Stimulated activated CD8-positive, alpha-beta memory T cell treated with anti-CD3 and anti-CD28 coated beads, Interleukin-15, amount 100 ng/mL, for 4 hours (primary cell): ENCODE measurements around the gene CRADD.

ENCODE experiments used
- DNase-seq, 2 donors: peaks; one replicate each; pipeline ENCODE4 v3.0.0-alpha.2; 2020; ENCODE audit warnings: low read depth in 2 of 2

Gene CRADD

GRCh38 chr12:93938317-93938716, 261.1 kb downstream of the CRADD start:
- DNase-seq: no peak

- no peak for DNase-seq
Observed at GRCh38 chr12:93938931-93939330, 261.8 kb downstream of the CRADD start.

GRCh38 chr12:93939641-93940325, 262.6 kb downstream of the CRADD start:
- DNase-seq: no peak

- no peak for DNase-seq
Observed at GRCh38 chr12:93943780-93944179, 266.6 kb downstream of the CRADD start.

GRCh38 chr12:93944201-93944600, 267.0 kb downstream of the CRADD start:
- DNase-seq: no peak
